Measurements from ENCODE around the gene KIRREL3. TPM values are rescaled to one million over a fixed set of nuclear protein-coding genes. Genes with fewer than 3 reads are reported as not detected.

The KIRREL3 gene
- total RNA-seq, 1 donor from 2014 or later = not detected

DNA sequence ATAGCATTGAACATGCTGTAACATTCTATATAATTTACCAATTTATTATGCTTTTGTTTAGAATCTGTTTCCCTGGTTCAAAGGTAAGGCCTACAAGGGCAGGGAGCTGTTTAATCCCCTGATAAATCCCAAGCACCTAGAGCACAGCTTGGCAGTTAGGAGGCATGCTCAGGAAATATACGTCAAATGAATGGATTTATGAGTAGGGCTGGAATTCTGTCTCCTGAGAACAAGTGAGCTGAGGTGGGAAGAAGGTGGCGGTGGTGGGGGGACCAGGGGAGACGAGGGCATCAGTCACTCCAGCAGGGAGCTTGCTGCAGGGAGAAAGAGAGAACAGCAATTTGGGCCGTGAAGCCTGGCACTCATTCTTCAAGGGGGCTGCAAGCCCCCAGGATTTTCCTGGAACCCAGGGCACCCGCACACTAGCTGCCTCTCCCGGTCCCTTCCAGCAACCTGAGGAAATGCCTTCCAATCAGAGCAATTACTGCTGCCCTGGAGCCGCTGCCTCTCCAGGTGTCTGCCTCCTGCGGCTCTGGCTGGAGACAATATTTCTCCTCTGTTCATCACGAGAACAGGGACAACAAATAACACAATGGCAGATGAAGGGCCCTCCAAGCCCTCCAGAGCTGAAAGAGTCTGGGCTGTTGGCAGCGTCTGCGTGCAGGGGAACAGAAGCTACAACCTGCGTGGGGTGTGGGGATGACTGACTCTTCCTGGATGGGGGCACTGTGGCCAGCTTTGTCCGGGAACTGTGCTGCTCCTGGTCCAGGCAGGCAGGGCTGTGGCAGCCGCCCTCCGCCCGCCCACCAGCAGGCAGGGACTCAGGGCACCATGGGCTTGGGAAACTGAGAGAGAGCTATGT lies 411.7 kb downstream of the KIRREL3 start:
- Histone ChIP-seq H3K27me3 (no peaks in the 10 kb centered on the region), H3K4me1 (no peaks in the 10 kb centered on the region), H3K4me3 (no peak overlapping the region), H3K27ac (no peak overlapping the region), H3K9me3 (no peaks in the 10 kb centered on the region), H3K36me3 (no peaks in the 10 kb centered on the region)
- TF ChIP-seq, protein P1, sequence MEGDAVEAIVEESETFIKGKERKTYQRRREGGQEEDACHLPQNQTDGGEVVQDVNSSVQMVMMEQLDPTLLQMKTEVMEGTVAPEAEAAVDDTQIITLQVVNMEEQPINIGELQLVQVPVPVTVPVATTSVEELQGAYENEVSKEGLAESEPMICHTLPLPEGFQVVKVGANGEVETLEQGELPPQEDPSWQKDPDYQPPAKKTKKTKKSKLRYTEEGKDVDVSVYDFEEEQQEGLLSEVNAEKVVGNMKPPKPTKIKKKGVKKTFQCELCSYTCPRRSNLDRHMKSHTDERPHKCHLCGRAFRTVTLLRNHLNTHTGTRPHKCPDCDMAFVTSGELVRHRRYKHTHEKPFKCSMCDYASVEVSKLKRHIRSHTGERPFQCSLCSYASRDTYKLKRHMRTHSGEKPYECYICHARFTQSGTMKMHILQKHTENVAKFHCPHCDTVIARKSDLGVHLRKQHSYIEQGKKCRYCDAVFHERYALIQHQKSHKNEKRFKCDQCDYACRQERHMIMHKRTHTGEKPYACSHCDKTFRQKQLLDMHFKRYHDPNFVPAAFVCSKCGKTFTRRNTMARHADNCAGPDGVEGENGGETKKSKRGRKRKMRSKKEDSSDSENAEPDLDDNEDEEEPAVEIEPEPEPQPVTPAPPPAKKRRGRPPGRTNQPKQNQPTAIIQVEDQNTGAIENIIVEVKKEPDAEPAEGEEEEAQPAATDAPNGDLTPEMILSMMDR (IDR thresholded peaks at IDR 0.05) = no peak
- peak; percentile 33 for ATAC-seq
- no peak for DNase-seq
- intact Hi-C loops (cut with DNase I) = no loop called here

DNA sequence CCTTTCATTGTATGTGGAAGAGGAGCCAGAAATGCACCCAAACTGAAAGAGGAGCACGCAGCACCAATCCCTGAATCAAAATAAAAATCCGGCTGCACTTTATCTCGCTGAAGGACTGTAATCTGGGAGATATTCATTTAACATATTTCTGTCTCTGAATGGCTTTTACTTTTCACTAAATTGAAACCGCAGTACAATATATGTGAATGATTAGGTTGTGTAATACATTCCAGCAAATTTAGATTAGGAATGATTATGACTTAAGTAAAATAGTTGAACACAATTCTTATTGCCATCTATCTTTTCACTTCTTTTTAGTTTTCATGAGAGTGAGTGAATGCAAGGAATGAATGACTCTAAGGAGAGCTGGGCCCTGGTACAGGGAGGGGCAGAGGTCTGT lies 413.0 kb downstream of the KIRREL3 start:
- Histone ChIP-seq H3K4me1 (no peaks in the 10 kb centered on the region), H3K36me3 (no peaks in the 10 kb centered on the region), H3K9me3 (no peaks in the 10 kb centered on the region), H3K27ac (no peak overlapping the region), H3K4me3 (no peak overlapping the region), H3K27me3 (no peaks in the 10 kb centered on the region)
- intact Hi-C loops (cut with DNase I) = no loop called here
- no peak for ATAC-seq
- TF ChIP-seq, protein P1 (IDR thresholded peaks at IDR 0.05) = no peak
- no peak for DNase-seq

DNA sequence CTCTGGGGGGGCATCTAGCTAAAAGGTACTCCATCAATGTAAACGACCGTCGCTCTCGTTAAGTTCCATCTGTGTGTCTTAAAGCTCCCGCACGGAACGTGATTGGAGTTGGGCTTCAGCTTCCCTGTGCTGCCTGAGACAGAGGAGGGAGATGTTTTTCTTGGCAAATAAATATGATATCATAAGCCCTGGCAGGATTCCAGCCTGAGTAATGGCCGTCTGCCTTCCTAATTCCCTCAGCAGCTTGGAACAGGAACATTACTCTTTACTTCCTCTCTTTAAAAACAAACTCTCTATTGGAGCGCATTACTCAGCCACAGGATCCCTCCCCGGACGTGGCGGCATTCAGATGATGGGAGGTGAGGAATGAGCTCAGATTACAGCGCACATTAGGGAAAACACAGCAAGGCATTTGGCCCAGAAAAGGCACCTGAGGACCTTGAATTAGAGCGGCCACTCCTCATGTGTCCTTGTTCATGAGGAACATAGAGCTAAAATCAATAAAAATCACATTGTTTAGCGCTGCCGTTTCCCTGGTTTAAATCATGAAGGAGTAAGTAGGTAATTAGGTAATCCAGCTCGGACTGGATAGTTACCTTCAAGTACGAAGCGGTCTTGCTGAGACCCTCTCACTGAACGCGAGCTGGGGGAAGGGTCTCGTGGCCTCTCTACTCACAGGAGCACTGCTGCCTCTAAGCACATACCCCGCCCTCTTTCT lies 414.6 kb downstream of the KIRREL3 start:
- Histone ChIP-seq H3K27me3 (no peaks in the 10 kb centered on the region), H3K9me3 (no peaks in the 10 kb centered on the region), H3K4me3 (peak overlapping the region; percentile 21), H3K27ac (peak overlapping the region; percentile 37), H3K4me1 (no peaks in the 10 kb centered on the region), H3K36me3 (no peaks in the 10 kb centered on the region)
- ATAC-seq = peak; percentile 77
- no peak for DNase-seq
- intact Hi-C loops (cut with DNase I) = no loop called here
- TF ChIP-seq, protein P1 (IDR thresholded peaks at IDR 0.05) = no peak

DNA sequence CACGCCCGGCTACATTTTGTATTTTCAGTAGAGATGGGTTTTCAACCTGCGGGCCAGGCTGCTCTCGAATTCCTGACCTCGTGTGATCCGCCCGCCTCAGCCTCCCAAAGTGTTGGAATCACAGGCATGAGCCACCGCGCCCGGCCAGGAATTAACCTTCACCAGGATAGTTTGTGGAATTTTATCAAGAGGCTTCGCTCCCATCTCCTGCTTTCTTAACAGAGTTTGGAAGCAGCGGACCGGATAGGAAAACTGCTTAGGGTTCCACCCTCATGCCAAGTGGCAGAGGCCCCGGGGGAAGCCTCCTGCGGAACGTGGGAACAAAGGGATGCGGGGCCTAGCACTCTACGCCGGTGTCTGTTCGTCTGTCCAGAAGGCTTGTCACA lies 415.2 kb downstream of the KIRREL3 start:
- Histone ChIP-seq H3K4me3 (peak overlapping the region; percentile 21), H3K27ac (no peak overlapping the region), H3K27me3 (no peaks in the 10 kb centered on the region), H3K9me3 (no peaks in the 10 kb centered on the region), H3K4me1 (no peaks in the 10 kb centered on the region), H3K36me3 (no peaks in the 10 kb centered on the region)
- ATAC-seq (no peak), DNase-seq (no peak)
- intact Hi-C loops (cut with DNase I) = no loop called here
- TF ChIP-seq, protein P1 (IDR thresholded peaks at IDR 0.05) = no peak

DNA sequence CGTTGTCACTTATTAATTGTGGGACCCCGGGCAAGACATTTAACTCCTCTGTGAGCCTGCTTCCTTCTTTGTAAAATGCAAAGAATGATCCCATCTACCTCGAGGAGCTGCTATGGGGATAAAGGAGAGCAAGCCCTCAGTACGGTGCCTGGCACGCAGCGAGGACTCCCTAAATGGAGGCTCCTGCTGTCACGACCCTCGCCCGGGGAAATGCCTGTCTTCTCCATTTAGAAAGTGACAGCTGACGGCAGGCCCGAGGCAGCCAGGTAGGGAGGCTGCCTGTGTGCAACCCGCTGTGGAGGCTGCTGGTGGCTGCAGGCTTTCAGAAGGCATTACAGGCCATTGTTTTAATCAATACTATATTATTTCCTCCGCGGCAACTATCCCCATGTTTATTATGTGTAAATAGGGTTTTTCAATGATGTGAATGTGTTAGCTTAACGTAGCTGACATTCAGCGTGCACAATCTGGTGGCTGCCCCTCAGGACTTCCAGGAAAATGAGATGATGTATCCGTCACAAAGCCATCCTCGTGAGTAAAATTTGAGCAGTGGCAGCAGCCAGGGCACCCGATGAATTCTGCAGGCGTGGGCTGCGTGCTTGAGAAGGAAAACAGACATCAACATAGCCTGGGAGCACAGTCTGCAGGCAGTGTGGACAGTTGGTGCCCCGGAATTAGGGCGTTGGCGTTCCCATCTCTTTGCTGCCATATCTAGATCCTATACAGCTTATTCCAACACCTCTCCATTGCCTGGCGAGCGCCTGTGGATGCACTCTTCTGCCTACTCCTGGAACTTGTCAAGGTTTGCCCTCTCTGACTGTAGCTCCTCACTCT lies 416.8 kb downstream of the KIRREL3 start:
- DNase-seq (no peak), ATAC-seq (no peak)
- no peak overlapping the region for H3K27ac ChIP-seq
- H3K36me3 ChIP-seq = no peaks in the 10 kb centered on the region
- H3K4me1 ChIP-seq = no peaks in the 10 kb centered on the region
- H3K4me3 ChIP-seq = no peak overlapping the region
- H3K9me3 ChIP-seq = no peaks in the 10 kb centered on the region
- intact Hi-C loops (cut with DNase I) = no loop called here
- no peaks in the 10 kb centered on the region for H3K27me3 ChIP-seq
- TF ChIP-seq, protein P1 (IDR thresholded peaks at IDR 0.05) = no peak
